RPMI7951 (cell line): Measurements from ENCODE around the gene MAPK10. TPM values are rescaled to one million over a fixed set of nuclear protein-coding genes. Genes with fewer than 3 reads are reported as not detected.

ENCODE experiments used
- DNase-seq: peaks from one replicate; pipeline ENCODE4 v3.0.0-alpha.2; 2012; ENCODE audit warnings: low read depth
- total RNA-seq: library from RNA; depleted of rRNA; stranded (reverse); fragments of >200 nt; shearing (Covaris generic); gene quantifications from 2 replicates; pipeline ENCODE4 v1.2.3, GENCODE V29; 2014

Gene MAPK10
- total RNA-seq, 1 experiment from 2014 or later, result 14.5 TPM

DNA sequence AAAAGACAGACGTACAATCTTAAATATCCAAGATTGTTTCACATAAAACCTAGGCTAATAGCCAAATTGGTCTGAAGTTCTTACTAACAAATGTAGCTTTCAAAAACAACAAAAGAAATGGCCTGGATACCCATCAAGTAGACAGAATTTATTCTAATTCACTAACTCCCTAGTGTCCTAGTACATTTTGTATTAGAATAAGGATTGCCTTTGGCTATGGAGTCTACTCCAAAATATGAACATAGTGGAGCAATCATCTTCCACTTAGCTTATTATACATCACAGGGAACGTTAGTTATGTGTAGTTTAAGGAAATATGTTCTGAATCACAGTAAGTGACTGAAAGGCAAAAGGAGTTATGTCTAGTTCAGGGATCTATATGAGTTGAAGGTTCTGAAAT is 81.7 kb downstream of the MAPK10 start:
- no peak for DNase-seq

- no peak for DNase-seq
Measured at GRCh38 chr4:86274642-86275041, 85.2 kb downstream of the MAPK10 start.

DNA sequence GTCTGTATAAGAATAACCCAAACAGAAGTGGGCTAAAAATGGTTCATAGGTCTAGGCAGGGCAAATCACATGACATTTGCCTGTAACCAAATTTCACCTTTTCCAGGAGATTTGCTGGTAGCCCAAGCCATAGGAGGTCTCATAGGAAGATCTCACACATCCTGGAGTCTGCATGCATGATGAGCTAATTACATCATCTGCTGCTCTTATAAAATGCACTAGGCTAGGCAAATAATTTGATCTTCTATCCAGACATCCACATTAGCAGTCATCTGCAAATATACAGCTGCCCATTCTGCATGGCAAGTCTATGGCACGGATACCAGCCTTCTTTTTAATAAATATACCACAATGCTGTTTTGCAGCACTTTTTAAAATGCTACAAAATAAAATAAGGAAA is 87.2 kb downstream of the MAPK10 start:
- DNase-seq, result no peak

- DNase-seq, result no peak
Measured at GRCh38 chr4:86271057-86271456, 88.8 kb downstream of the MAPK10 start.

GRCh38 chr4:86269354-86269753 is 90.5 kb downstream of the MAPK10 start:
- DNase-seq, result no peak

GRCh38 chr4:86264241-86264640 is 95.6 kb downstream of the MAPK10 start:
- DNase-seq, result no peak

GRCh38 chr4:86261636-86262035 is 98.2 kb downstream of the MAPK10 start:
- no peak for DNase-seq

DNA sequence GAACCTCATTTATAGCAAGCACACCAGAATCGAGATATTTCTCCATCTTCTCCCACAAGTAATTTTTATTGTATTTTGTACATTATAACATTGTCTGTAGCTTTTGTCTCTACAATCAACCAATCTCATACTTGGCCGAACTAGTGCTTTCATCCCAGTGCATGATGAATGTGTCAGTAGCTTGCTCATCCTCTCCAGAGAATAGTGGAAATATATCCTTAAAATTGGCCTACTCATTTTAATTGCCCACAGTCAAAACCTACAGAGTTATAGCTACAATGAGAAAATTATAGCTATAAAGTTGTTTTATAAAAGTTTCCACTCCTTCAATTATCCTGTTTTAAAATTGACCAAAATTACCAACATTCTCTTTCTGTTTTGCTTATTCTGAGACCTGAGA is 103.8 kb downstream of the MAPK10 start:
- no peak for DNase-seq

GRCh38 chr4:86250619-86251018 is 109.2 kb downstream of the MAPK10 start:
- DNase-seq, result no peak

- DNase-seq, result no peak
Measured at GRCh38 chr4:86250006-86250405, 109.8 kb downstream of the MAPK10 start.

GRCh38 chr4:86249074-86249473 is 110.8 kb downstream of the MAPK10 start:
- no peak for DNase-seq

- no peak for DNase-seq
Measured at GRCh38 chr4:86247906-86248305, 111.9 kb downstream of the MAPK10 start.

DNA sequence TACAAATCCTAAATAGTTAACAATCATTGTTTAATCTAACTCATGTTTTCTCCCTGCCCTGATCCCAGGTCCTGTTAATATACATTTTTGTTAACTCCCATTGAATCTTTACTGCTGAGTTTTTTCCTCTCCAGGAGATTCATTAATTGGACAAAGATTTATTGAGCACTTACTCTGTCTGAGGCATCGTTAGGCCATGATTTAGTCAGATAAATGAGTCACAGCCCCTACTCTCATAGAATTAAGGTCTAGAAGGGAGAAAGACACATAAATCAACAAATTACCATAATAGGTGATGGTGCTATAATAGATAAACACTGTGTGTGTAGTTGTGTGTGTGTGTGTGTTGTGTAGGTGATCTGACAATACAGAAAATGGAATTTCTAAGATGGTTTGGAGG is 112.5 kb downstream of the MAPK10 start:
- DNase-seq, result no peak

- no peak for DNase-seq
Measured at GRCh38 chr4:86243750-86244149, 116.1 kb downstream of the MAPK10 start.

- DNase-seq, result no peak
Measured at GRCh38 chr4:86242677-86243076, 117.2 kb downstream of the MAPK10 start.

DNA sequence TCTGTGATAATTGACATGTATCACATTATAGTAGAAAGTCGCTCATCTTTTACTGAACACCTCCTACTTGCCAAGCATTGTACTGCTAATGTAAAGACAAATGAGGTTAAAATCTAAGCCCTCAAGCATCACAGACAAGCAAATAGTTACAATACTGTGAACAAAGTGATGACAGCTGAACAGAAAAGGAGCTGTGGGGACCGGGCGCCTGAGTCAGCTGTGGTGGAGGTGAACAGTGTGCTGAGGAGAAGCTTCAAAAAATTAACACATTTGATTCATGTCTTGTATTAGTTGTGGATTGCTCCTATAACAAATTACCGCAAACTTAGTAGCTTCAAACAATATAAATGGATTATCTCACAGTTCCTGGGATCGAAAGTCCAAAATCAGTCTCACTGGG is 124.3 kb downstream of the MAPK10 start:
- DNase-seq, result no peak

GRCh38 chr4:86233681-86234080 is 126.2 kb downstream of the MAPK10 start:
- DNase-seq, result peak; percentile 33

DNA sequence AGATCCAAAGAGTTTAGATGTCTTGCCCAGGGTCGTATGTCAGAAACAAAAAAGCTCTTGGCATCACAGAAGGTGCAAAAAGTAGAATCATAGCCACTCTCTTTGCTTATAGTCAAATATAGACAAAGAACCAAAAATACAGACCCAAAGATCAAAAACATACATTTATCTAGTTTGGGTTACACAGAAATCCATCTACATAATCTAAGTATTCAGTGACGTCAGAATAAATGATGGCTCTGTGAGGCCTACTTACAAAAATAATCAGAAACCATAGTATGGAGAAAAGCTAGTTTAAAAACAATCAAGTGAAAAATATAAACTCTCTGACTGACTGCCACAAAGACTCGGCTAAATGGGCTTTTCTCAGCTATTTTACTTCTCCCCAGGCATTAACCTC is 126.8 kb downstream of the MAPK10 start:
- DNase-seq, result no peak

DNA sequence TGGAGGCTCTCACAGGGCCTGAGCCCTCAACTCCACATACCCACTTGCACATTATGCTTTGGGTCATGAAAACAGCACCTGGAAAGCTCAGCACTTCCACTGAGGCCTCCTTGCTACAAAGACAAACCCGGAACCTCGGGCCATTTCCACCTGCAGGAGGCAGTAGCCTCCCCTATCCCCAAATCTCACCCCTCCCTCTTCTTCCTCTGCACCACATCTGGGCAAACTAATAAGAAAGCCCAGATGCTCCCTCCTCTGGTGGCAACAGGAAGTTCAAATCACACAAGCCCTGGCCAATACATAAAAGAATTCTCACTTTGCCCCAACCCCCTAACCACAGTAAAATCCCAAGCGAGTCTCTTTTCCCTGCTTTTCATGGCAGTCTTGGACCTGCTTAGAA is 136.4 kb downstream of the MAPK10 start:
- peak; percentile 33 for DNase-seq

GRCh38 chr4:86221002-86221401 is 138.9 kb downstream of the MAPK10 start:
- DNase-seq, result no peak

GRCh38 chr4:86220121-86220520 is 139.7 kb downstream of the MAPK10 start:
- no peak for DNase-seq

DNA sequence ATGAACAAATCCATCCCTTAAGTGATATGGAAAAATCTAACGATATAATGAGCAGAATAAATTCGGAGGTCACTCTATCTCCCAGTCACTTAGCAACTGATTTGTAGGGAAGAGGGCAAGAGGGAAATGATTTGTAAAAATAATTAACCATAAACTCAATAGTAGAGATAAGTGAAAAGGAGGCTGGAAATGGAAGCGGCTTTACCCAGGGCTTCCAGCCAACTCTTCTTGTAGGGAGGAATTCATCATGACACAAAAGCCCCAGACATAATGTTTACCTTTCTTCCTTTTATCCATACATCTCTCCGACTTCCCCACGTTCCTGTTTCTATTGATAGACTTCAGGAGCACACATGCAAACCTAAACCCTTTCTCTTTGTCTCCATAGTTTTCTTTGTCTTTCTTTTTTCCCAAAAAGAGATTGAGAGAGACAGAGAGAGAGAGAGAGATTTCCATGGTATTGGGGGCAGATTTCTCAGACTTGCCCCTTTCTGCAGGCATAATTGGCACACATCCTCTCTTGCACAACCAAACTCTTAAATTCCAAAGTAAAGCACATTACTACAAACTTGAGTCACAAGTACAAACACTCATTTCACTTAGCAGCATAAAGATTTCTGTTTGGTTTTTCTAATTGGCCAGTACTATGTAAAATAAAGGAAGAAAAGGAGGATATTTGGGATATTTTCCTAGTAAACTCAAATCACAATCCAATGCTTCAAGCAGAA is 140.9 kb downstream of the MAPK10 start:
- no peak for DNase-seq

GRCh38 chr4:86203176-86203575 is 156.7 kb downstream of the MAPK10 start:
- no peak for DNase-seq

DNA sequence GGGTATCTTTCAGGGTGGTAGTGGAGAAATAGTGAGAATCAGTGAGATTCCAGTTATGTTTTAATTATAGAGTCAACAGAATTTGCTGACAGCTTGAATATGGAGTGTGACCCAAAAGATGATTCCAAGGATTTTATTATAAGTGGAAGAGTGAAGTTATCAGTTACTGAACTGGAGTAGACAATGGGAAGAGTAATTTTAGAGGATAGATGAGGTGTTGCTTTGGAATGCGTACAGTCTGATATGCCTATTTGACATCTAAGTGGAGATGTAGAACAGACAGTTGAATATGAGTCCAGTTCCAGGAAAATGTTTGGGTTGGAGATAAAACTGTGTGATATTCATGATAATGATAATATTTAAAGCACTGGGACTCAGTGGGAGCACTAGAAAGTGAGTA is 174.2 kb downstream of the MAPK10 start:
- no peak for DNase-seq
